HG03064 (cell line): ENCODE data around the gene FHIT.
"Not testable (repeated sequence)": the region's sequence is repeated elsewhere in the genome, so short reads cannot be mapped to it uniquely, and the experiment has no call there.

ENCODE experiments used
- ATAC-seq: cut with Tn5 transposase; IDR thresholded peaks from one replicate; pipeline ENCODE4 v1.9.1; 2021; ENCODE audit warnings: low read depth; ENCODE audit not compliant: unreplicated experiment

Gene FHIT

DNA sequence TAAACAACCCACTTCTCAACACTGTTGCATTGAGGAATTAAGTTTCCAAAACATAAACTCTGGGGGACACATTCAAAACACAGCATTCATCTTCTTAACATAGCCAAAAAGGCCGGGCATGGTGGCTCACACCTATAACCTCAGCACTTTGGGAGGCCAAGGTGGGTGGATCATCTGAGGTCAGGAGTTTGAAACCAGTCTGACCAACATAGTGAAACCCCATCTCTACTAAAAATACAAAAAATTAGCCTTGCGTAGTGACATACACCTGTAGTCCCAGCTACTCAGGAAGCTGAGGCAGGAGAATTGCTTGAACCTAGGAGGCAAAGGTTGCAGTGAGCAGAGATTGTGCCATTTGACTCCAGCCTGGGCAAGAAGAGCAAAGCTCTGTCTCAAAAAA, 185.0 kb downstream of the FHIT start:
- not testable (repeated sequence) for ATAC-seq

- ATAC-seq: no peak
These were observed 185.7 kb downstream of the FHIT start for GRCh38 chr3:61065451-61066011.

- ATAC-seq: no peak
These were observed 190.0 kb downstream of the FHIT start for GRCh38 chr3:61061092-61061723.

DNA sequence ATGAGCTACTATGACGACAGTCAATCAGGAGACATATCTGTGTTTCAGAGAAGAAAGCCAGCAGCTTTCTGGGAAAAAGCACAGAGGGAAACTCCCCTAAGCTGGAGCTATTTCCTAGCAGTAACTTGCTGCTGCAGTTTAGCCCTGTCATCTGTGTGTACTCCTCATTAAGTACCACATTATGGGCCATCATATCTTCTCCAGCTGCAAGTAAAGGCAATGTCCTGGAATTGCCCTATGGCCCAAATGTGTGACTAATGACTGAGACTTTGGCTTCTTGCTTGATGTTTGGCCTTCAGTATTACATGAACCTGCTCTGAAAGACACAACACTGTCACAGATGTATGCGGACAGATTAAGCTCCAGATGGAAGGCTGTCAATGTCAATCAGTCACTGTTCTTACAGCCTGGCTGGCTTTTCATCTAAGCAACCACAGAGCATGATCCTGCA, 190.8 kb downstream of the FHIT start:
- ATAC-seq: no peak

DNA sequence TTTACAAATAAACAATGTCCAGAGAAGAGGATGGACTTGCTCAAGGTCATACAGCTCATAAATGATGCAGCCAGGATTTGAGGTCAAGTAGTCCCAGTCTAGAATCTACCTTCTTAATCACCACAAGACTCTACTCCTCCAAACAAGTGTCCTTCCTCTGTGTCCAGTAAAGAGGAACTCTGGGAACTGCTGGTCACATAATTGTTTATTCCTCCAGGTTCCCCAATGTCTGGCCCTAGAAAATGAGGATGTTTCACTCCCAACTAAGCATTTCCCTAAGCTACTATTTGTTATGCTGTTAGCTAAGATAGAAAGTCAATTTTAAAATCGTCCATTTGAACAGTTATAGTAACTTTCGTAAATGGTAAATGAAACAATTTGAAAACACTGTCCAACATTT, 192.4 kb downstream of the FHIT start:
- no peak for ATAC-seq

GRCh38 chr3:61057464-61057863, 193.8 kb downstream of the FHIT start:
- no peak for ATAC-seq

DNA sequence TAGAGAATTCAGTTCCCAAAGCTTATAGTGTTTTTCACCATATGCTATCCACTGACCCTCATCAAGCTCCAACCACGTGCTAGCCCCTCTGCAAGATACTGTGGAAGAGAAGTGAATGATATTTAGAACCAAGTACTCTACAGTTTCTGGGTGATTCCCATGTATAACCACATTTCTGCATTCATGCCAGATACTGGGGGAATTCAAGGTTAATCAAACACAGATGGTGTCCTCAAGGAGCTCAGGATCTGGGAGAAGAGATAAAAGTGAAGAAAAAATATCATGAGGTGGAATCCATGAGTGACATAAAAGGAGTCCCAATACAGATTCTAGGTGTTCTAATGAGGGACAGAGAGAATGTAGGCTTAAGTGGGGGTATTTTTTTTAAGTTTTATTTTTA, 195.8 kb downstream of the FHIT start:
- ATAC-seq: no peak

- ATAC-seq: no peak
These were observed 197.3 kb downstream of the FHIT start for GRCh38 chr3:61053781-61054496.

DNA sequence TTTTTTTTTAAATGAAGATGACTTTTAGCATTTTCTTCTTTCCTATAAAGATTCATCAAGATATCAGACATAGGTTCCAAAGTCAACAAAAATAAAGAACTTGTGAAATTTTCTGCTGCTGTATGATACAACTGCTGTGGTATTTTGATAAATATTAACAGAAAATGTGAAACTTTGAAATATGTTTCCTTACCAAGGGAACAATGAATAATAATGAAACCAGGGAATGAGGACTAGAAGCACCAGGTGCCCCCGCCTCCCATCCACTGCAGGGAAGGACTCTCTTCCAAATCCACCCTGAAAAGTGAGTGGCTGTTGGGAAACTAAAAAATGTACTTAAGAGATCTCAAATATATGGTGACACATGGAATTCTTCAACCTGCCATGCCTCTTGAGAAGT, 198.4 kb downstream of the FHIT start:
- no peak for ATAC-seq

DNA sequence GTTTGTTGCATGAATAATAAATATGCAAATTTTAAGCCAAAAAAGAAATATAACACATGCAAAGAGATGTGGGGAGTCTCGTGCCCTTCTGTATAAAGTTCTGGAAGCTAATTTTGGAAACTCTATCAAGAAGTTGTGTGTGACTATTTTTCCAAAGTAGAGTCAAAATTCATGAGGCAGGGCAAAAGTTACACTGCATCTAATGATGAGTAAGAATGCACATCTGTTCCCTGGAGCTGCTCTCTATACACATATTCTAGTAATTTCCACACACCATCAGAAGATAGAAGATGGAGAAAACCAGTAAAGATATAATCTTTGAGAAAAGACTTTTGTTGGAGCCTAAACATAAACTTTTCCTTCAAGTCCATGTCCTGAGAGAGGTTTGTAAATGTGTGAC, 199.6 kb downstream of the FHIT start:
- no peak for ATAC-seq

DNA sequence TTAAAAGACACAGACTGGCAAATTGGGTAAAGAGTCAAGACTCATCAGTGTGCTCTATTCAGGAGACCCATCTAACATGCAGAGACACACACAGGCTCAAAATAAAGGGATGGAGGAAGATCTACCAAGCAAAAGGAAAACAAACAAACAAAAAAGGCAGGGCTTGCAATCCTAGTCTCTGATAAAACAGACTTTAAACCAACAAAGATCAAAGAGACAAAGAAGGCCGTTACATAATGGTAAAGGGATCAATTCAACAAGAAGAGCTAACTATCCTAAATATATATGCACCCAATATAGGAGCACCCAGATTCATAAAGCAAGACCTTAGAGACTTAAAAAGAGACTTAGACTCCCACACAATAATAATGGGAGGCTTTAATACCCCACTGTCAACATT, 206.1 kb downstream of the FHIT start:
- ATAC-seq: not testable (repeated sequence)

- ATAC-seq: no peak
These were observed 208.1 kb downstream of the FHIT start for GRCh38 chr3:61043156-61043555.

GRCh38 chr3:61040618-61041017, 210.6 kb downstream of the FHIT start:
- no peak for ATAC-seq

DNA sequence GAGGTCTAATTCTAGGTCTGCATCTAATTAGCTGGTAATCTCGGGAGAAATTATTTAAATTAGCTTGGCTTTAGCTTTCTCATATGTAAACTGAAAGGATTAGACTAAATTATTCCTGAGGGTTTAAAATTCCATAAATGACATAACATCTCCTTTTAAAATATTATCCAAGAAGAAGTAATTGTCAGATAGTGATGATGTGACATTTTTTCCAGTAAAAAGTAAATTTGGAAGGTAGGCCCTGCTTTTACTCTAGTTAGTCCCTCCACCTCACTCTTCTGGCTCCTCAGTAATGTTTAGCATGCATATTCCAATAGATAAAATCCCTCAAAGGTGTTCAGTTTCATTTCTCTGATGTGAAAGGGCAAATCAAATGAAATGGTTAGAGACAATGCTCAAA, 215.7 kb downstream of the FHIT start:
- ATAC-seq: no peak

- ATAC-seq: no peak
These were observed 218.3 kb downstream of the FHIT start for GRCh38 chr3:61032991-61033390.

DNA sequence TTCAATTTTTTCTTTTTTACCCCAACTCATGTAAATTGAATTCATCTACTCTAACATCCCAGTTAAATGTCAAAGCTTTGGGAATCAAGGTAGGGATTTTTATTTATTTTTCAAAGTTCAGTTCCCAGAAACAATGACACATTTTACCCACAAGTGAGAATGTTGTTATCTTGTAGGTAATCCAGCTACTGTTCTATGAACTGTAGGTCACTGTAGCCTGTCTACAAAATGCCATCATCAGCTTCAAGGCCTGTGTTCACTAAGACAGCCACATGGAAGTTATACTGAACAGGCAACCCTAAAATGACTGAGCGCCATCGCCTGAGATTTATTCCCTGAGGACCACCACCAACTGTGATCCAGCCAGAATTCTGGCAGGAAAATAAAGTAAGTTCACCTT, 219.7 kb downstream of the FHIT start:
- ATAC-seq: no peak

GRCh38 chr3:61030469-61031035, 220.7 kb downstream of the FHIT start:
- ATAC-seq: no peak

DNA sequence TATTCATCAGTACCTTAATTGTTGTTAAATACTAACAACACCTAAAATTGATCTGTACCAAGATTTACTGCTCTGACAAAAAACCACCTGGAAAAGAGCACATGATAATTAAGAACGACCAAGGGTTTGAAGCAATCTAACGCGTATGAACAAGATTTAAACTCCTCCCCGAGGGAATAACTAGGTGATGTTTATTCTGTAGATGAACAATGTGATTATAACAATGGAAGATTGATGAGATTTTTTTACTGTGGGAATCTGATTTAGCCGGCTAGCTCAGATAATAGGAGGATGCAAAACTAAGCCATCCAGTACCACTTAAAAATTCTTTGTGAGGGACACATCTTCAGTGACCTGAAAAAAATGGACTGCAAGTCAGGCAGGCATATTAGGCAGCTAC, 222.1 kb downstream of the FHIT start:
- ATAC-seq: no peak

- ATAC-seq: no peak
These were observed 232.4 kb downstream of the FHIT start for GRCh38 chr3:61018807-61019206.

- not testable (repeated sequence) for ATAC-seq
These were observed 234.2 kb downstream of the FHIT start for GRCh38 chr3:61017028-61017427.

- no peak for ATAC-seq
These were observed 235.4 kb downstream of the FHIT start for GRCh38 chr3:61015859-61016258.

DNA sequence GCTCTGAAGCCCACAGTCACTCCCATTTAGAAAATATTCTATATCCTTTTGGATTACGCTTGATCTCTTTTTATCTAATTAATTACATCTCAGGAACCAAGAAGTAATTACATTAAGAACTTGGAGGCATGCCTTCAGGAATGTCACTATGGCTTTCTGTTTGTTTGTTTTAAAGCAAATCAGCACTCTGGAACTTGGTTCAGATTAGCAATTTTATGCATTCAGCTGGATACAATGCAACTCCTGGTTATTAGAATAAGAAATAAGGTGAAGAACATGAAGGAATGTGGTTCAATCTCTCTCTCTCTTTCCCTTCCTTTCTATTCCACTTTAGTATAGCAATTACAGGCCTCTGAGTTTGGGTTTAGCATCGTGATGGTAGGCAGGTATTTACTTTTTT, 235.8 kb downstream of the FHIT start:
- no peak for ATAC-seq
